Natural killer cell (primary cell): ENCODE data around the gene FILIP1L. TPM values are rescaled to one million over a fixed set of nuclear protein-coding genes. Genes with fewer than 3 reads are reported as not detected.

ENCODE experiments used
- ATAC-seq, 3 donors: fragments of 150-1000 bp in 2 of 3; fragments of 200-7000 bp in 1 of 3; cut with Tn5 transposase; 1 replicate in 1 of 3; 2 replicates in 2 of 3; pipeline ENCODE4 v1.10.0; 2021; ENCODE audit warnings: mild to moderate bottlenecking in 2 of 3, moderate library complexity in 2 of 3
- DNase-seq, 2 donors: peaks; one replicate each; pipeline versions ENCODE4 v3.0.0 to v3.0.0-alpha.2; 2013 to 2021; ENCODE audit warnings: mixed read lengths in 1 of 2
- H3K27ac ChIP-seq: one replicate; pipeline ENCODE4 v1.5.1; 2013; ENCODE audit warnings: mild to moderate bottlenecking, low read length
- H3K27me3 ChIP-seq: one replicate; pipeline ENCODE4 v1.6.1; 2013; ENCODE audit warnings: low read length; ENCODE audit not compliant: control insufficient read depth, insufficient read depth
- H3K36me3 ChIP-seq: one replicate; pipeline ENCODE4 v1.6.1; 2013; ENCODE audit warnings: low read length; ENCODE audit not compliant: control insufficient read depth, insufficient read depth
- H3K4me1 ChIP-seq: one replicate; pipeline ENCODE4 v1.6.1; 2013; ENCODE audit warnings: low read length; ENCODE audit not compliant: control insufficient read depth, insufficient read depth
- H3K4me3 ChIP-seq: one replicate; pipeline ENCODE4 v1.5.1; 2013; ENCODE audit warnings: low read length
- H3K9me3 ChIP-seq: one replicate; pipeline ENCODE4 v1.6.1; 2013; ENCODE audit warnings: low read length; ENCODE audit not compliant: control insufficient read depth, insufficient read depth
- H3K27ac Mint-ChIP-seq, 2 donors: one replicate each; pipeline ENCODE4 v1.8.0; 2022; ENCODE audit warnings: mild to moderate bottlenecking in 2 of 2, mixed read lengths in 2 of 2, moderate library complexity in 1 of 2
- H3K27me3 Mint-ChIP-seq, 2 donors: one replicate each; pipeline ENCODE4 v1.8.0; 2022; ENCODE audit warnings: low read depth in 2 of 2, mixed read lengths in 2 of 2
- H3K36me3 Mint-ChIP-seq: one replicate; pipeline ENCODE4 v1.8.0; 2022; ENCODE audit warnings: mixed read lengths
- H3K4me1 Mint-ChIP-seq, 2 donors: one replicate each; pipeline ENCODE4 v1.8.0; 2022; ENCODE audit warnings: mixed read lengths in 2 of 2
- H3K4me3 Mint-ChIP-seq: one replicate; pipeline ENCODE4 v1.8.0; 2022; ENCODE audit warnings: mild to moderate bottlenecking, moderate library complexity, mixed read lengths
- H3K9me3 Mint-ChIP-seq, 2 donors: one replicate each; pipeline ENCODE4 v1.8.0; 2022; ENCODE audit warnings: mixed read lengths in 2 of 2
- WGBS: methylation state at CpG from one replicate; pipeline ENCODE4 v1.1.7; 2013; ENCODE audit warnings: missing lambda C conversion rate; ENCODE audit not compliant: insufficient coverage; 5-methylcytosine and 5-hydroxymethylcytosine counted together
- intact Hi-C: fragments of 100-400 bp; cut with micrococcal nuclease; formaldehyde crosslinking; loops from one replicate; pipeline ENCODE4 v1.14.2; 2022
- total RNA-seq, 4 donors: library from RNA; stranded (reverse); fragments of 120-200 nt in 1 of 4; gene quantifications; one replicate each; pipeline versions ENCODE4 v1.2.3 to v1.2.4, GENCODE V29; 2013 to 2022
- TF ChIP-seq, protein P1 (sequence below): fragments of 200-600 bp; IDR thresholded peaks from one replicate; pipeline ENCODE4 v1.8.0; 2022; ENCODE audit warnings: antibody characterized with exemption

The FILIP1L gene
- total RNA-seq, 3 donors from 2014 or later (not counting 1 experiment from before 2014, with no cell fraction given): 0.12 TPM; not detected in 2

DNA sequence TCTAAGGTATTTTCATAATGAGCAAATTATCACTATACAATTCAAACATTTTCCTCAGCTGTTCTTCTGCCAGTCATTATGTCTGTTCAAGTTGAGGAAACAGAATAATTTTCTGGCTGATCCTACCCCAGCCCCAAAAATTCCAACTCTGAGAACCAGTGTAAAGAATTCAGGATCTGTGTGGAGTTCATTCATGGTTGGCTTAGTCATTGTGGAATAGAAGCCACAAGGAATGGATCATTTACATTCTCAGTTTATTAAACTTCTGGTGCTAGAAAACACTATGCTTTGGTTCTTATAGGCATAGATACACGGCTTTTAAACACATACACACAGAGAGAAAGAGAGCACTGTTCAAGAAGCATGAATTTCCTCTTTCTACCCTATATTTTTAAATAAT is 162.0 kb downstream of the FILIP1L start:
- Histone ChIP-seq H3K4me1 (no peaks in the 10 kb centered on the region), H3K27ac (no peak overlapping the region), H3K9me3 (no peaks in the 10 kb centered on the region), H3K36me3 (no peaks in the 10 kb centered on the region), H3K4me3 (no peak overlapping the region), H3K27me3 (no peaks in the 10 kb centered on the region)
- DNase-seq (no peak), ATAC-seq (no peak)
- H3K4me3 Mint-ChIP-seq: no peak overlapping the region
- H3K27me3 Mint-ChIP-seq: no peaks in the 10 kb centered on the region
- H3K36me3 Mint-ChIP-seq: no peaks in the 10 kb centered on the region
- no peak overlapping the region for H3K27ac Mint-ChIP-seq
- no CpG with 5 or more reads among the region's 1 CpG for WGBS
- no peaks in the 10 kb centered on the region for H3K9me3 Mint-ChIP-seq
- no peaks in the 10 kb centered on the region for H3K4me1 Mint-ChIP-seq
- TF ChIP-seq, protein P1, sequence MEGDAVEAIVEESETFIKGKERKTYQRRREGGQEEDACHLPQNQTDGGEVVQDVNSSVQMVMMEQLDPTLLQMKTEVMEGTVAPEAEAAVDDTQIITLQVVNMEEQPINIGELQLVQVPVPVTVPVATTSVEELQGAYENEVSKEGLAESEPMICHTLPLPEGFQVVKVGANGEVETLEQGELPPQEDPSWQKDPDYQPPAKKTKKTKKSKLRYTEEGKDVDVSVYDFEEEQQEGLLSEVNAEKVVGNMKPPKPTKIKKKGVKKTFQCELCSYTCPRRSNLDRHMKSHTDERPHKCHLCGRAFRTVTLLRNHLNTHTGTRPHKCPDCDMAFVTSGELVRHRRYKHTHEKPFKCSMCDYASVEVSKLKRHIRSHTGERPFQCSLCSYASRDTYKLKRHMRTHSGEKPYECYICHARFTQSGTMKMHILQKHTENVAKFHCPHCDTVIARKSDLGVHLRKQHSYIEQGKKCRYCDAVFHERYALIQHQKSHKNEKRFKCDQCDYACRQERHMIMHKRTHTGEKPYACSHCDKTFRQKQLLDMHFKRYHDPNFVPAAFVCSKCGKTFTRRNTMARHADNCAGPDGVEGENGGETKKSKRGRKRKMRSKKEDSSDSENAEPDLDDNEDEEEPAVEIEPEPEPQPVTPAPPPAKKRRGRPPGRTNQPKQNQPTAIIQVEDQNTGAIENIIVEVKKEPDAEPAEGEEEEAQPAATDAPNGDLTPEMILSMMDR: no peak
- intact Hi-C loops: no loop called here

DNA sequence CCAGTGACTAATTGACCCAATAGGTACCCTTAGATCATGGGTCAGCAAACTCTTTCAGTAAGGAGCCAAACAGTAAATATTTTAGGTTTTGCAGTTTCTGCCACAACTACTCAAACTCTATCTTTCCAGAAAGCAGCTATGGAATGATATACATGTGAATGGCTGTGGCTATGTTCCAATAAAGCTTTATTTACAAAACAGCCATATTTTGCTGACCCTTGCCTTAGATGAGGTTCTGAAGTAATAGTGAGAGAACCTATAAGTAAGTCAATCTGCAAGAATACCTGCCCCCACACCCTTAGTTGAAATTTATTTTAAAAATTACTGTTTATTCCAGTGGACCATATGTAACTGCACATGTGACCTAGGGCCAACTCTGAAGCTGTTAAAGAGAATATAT is 162.6 kb downstream of the FILIP1L start:
- Mint-ChIP-seq H3K27ac (no peak overlapping the region), H3K4me1 (no peaks in the 10 kb centered on the region), H3K4me3 (no peak overlapping the region), H3K36me3 (no peaks in the 10 kb centered on the region), H3K9me3 (no peaks in the 10 kb centered on the region), H3K27me3 (no peaks in the 10 kb centered on the region)
- ATAC-seq (no peak), DNase-seq (no peak)
- Histone ChIP-seq H3K4me1 (no peaks in the 10 kb centered on the region), H3K36me3 (no peaks in the 10 kb centered on the region), H3K27me3 (no peaks in the 10 kb centered on the region), H3K4me3 (no peak overlapping the region), H3K9me3 (no peaks in the 10 kb centered on the region), H3K27ac (no peak overlapping the region)
- TF ChIP-seq, protein P1: no peak
- intact Hi-C loops: no loop called here

DNA sequence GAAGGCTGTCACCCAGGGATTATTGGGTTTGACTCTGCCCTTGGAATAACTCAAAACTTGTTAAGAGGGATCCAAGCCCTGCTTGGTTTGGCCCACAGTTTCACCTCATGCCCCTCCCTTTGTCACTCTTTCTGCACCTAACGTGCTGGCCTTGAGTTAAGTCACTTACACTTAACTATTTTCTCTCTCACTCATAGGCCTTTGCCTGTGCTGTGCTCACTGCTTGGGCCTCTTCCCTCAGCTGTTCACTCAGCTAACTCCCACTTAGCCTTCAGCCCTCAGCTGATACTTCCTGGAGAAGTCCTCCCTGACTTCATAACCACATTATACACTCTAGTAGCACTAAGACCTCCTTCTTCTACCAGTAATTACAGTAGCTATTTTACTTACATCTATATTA is 163.4 kb downstream of the FILIP1L start:
- no peak overlapping the region for H3K4me3 ChIP-seq
- H3K4me1 Mint-ChIP-seq: no peaks in the 10 kb centered on the region
- H3K27me3 Mint-ChIP-seq: no peaks in the 10 kb centered on the region
- no peaks in the 10 kb centered on the region for H3K36me3 Mint-ChIP-seq
- ATAC-seq: no peak
- TF ChIP-seq, protein P1: no peak
- H3K4me1 ChIP-seq: no peaks in the 10 kb centered on the region
- no peak overlapping the region for H3K27ac Mint-ChIP-seq
- 71% methylated on average over 1 of the region's 1 CpG for WGBS
- H3K9me3 Mint-ChIP-seq: no peaks in the 10 kb centered on the region
- intact Hi-C loops: no loop called here
- DNase-seq: no peak
- H3K27ac ChIP-seq: no peak overlapping the region
- H3K36me3 ChIP-seq: no peaks in the 10 kb centered on the region
- no peaks in the 10 kb centered on the region for H3K9me3 ChIP-seq
- H3K4me3 Mint-ChIP-seq: no peak overlapping the region
- H3K27me3 ChIP-seq: no peaks in the 10 kb centered on the region

DNA sequence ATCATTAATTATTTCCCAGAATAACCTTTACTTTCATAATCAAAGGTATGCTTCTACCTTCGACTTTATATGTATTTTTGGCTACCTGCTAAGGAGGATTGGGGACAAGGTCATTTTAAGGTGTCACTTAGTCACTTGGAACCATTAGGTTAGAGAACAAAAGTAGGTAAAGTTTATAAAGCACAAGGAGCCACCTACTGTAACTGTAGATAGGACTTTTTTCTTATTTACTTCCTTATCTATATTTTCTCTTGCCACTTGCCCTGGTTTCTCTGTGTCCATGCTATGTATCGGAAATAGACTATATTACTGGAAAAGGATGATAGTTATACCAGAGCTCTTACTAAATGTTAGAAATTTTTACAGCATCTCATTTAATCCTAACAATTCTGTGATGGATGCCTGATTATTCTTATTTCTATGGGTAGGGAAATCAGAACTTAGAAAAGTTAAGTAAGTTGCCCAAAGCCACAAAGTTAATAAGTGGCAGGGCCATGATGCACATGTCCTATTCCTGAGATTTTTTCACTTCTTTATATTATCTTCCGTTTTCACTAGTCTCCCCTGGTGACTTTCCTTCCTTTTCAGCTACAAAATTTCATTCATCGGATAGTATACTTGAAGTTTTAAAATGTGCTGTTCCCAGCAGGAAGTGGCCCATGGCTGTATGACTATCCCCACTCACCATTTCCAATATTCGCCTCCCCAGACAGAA is 164.2 kb downstream of the FILIP1L start:
- Histone ChIP-seq H3K4me3 (no peak overlapping the region), H3K4me1 (no peaks in the 10 kb centered on the region), H3K36me3 (no peaks in the 10 kb centered on the region), H3K9me3 (no peaks in the 10 kb centered on the region), H3K27ac (no peak overlapping the region), H3K27me3 (no peaks in the 10 kb centered on the region)
- H3K4me1 Mint-ChIP-seq: peaks cover 4% of the 10 kb centered on the region in 2 donors
- H3K4me3 Mint-ChIP-seq: no peak overlapping the region
- WGBS: 95% methylated on average over 2 of the region's 5 CpGs
- H3K9me3 Mint-ChIP-seq: no peaks in the 10 kb centered on the region
- intact Hi-C loops: no loop called here
- no peaks in the 10 kb centered on the region for H3K36me3 Mint-ChIP-seq
- TF ChIP-seq, protein P1: no peak
- no peak for DNase-seq
- no peak overlapping the region for H3K27ac Mint-ChIP-seq
- H3K27me3 Mint-ChIP-seq: no peaks in the 10 kb centered on the region
- no peak for ATAC-seq
